GM12864 (cell line): ENCODE results near the gene MDP1.

ENCODE experiments used
- DNase-seq: peaks from one replicate; pipeline ENCODE4 v3.0.0-alpha.2; 2011; ENCODE audit warnings: low read depth
- H3K4me3 ChIP-seq: 2 replicates; pipeline ENCODE4 v1.5.1; 2011; ENCODE audit warnings: mild to moderate bottlenecking, low read depth, low read length, control low read depth
- CTCF ChIP-seq: IDR thresholded peaks from 2 replicates; pipeline ENCODE4 v1.5.1; 2011; ENCODE audit warnings: low read depth, mild to moderate bottlenecking, moderate library complexity, low read length, control low read depth, inconsistent platforms; ENCODE audit errors: missing control alignments

The MDP1 gene

GRCh38 chr14:24186831-24187538 lies 28.9 kb downstream of the MDP1 start:
- no peak for DNase-seq
- no peak overlapping the region for H3K4me3 ChIP-seq
- no peak for TF ChIP-seq CTCF

- DNase-seq, result no peak
- H3K4me3 ChIP-seq, result no peak overlapping the region
- TF ChIP-seq CTCF, result no peak
Measured at GRCh38 chr14:24185741-24186140, 30.1 kb downstream of the MDP1 start.

- no peak for TF ChIP-seq CTCF
- DNase-seq, result no peak
- H3K4me3 ChIP-seq, result no peak overlapping the region
Measured at GRCh38 chr14:24185026-24185425, 30.8 kb downstream of the MDP1 start.

- DNase-seq, result no peak
- no peak for TF ChIP-seq CTCF
- H3K4me3 ChIP-seq, result no peak overlapping the region
Measured at GRCh38 chr14:24184104-24184970, 31.5 kb downstream of the MDP1 start.

- no peak for TF ChIP-seq CTCF
- no peak for DNase-seq
- H3K4me3 ChIP-seq, result no peak overlapping the region
Measured at GRCh38 chr14:24183014-24183481, 32.8 kb downstream of the MDP1 start.

- no peak overlapping the region for H3K4me3 ChIP-seq
- no peak for DNase-seq
- TF ChIP-seq CTCF, result no peak
Measured at GRCh38 chr14:24182110-24182882, 33.6 kb downstream of the MDP1 start.
